ENCODE data around the gene SLC13A4. TPM values are rescaled to one million over a fixed set of nuclear protein-coding genes. Genes with fewer than 3 reads are reported as not detected.
"Not testable (repeated sequence)": the region's sequence is repeated elsewhere in the genome, so short reads cannot be mapped to it uniquely, and the experiment has no call there.

Gene SLC13A4
- total and polyA plus RNA-seq, 4 donors = 0.17 to 1.3 (median 0.19) TPM

DNA sequence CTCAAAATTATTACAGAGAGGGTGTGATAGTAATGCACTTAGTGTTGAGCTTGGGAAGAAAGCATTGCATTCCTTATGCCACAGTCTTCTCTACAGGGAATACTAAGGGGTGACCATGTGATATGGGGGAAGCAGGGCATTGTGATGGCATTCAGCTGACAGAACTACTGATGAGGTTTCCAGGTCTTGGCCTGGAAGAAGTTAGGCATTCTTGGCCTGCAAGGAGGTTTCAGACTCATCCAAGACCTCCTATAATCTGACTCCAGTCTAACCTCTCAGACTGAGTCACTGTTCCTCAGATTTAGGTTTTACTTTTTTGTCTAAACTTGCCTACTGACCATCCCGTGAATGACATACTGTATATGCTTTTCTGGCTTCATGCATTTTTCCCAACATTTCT lies 57.8 kb downstream of the SLC13A4 start:
- Histone ChIP-seq H3K9me3 (ENCODE audit: control insufficient read depth in 4 of 4, insufficient read depth in 3 of 4, low read length in 3 of 4) (no peaks in the 10 kb centered on the region), H3K27ac (ENCODE audit: low read depth in 1 of 2, low read length in 1 of 2) (peak overlapping the region in 1 of 2 donors; percentile 17), H3K9ac (ENCODE audit: insufficient read depth in 1 of 2, low read length in 2 of 2) (no peak overlapping the region), H3K4me1 (ENCODE audit: control insufficient read depth in 5 of 5, insufficient read depth in 5 of 5, low read length in 5 of 5) (peaks cover 0 to 13% (median 3%) of the 10 kb centered on the region in 5 donors), H3K4me3 (no peak overlapping the region), H3K27me3 (ENCODE audit: control insufficient read depth in 3 of 3, insufficient read depth in 3 of 3, low read length in 2 of 3) (no peaks in the 10 kb centered on the region), H3K36me3 (ENCODE audit: control insufficient read depth in 4 of 4, insufficient read depth in 4 of 4, low read length in 4 of 4) (peaks cover 0 to 4% (median 3%) of the 10 kb centered on the region in 4 donors)
- no peak for DNase-seq
- no peak for ATAC-seq (ENCODE audit: insufficient read depth, low FRiP score)
- WGBS, 2 donors = 56 to 76% methylated on average over 1 of the region's 1 CpG
- no peak for TF ChIP-seq CTCF (IDR thresholded peaks at IDR 0.05; ENCODE audit: control extremely low read depth, extremely low read depth)

DNA sequence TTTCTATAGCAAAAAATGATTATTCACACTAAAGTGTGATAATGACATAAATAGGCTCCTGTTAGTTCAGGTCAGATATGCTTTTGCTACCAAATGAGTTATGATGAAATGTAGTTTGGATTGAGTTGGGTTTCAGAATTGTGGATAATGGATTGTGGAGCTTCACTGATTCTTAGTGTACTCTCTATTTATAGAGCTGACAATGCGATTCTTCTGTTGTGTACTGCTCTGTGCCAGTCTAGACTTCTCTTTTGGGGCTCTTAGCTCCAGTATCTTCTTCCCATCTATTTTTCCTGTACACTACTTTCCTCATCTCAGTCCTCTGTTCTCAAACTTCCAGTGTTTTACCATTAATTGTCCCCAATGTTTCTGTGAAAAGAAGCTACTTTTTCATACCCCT lies 58.2 kb downstream of the SLC13A4 start:
- Histone ChIP-seq H3K4me3 (no peak overlapping the region), H3K36me3 (ENCODE audit: control insufficient read depth in 4 of 4, insufficient read depth in 4 of 4, low read length in 4 of 4) (peaks cover 0 to 3% (median 3%) of the 10 kb centered on the region in 4 donors), H3K27me3 (ENCODE audit: control insufficient read depth in 3 of 3, insufficient read depth in 3 of 3, low read length in 2 of 3) (no peaks in the 10 kb centered on the region), H3K9me3 (ENCODE audit: control insufficient read depth in 4 of 4, insufficient read depth in 3 of 4, low read length in 3 of 4) (no peaks in the 10 kb centered on the region), H3K4me1 (ENCODE audit: control insufficient read depth in 5 of 5, insufficient read depth in 5 of 5, low read length in 5 of 5) (peaks cover 0 to 16% (median 3%) of the 10 kb centered on the region in 5 donors), H3K9ac (ENCODE audit: insufficient read depth in 1 of 2, low read length in 2 of 2) (no peak overlapping the region), H3K27ac (ENCODE audit: low read depth in 1 of 2, low read length in 1 of 2) (peak overlapping the region in 1 of 2 donors; percentile 17)
- ATAC-seq (ENCODE audit: insufficient read depth, low FRiP score) (no peak), DNase-seq (no peak)
- 77 to 83% methylated on average over 1 of the region's 1 CpG for WGBS, 2 donors
- no peak for TF ChIP-seq CTCF (IDR thresholded peaks at IDR 0.05; ENCODE audit: control extremely low read depth, extremely low read depth)

DNA sequence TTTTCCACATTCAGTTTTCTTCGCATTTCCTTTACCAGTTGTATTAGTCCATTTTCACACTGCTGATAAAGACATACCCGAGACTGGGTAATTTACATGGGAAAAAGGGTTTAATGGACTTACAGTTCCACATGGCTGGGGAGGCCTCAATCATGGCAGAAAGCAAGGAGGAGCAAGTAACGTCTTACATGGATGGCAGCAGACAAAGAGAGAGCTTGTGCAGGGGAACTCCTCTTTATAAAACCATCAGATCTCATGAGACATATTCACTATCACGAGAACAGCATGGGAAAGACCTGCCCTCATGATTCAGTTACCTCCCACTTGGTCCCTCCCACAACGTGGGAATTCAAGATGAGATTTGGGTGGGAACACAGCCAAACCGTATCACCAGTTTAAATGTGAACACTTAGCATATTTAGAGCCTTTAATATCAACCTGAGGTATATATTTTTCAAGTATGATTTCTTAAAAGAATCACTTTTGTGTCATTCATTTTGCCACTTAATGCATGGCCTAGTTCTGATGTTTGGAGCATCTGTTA lies 59.1 kb downstream of the SLC13A4 start:
- DNase-seq; ATAC-seq (ENCODE audit: insufficient read depth, low FRiP score); H3K27ac ChIP-seq (ENCODE audit: low read depth in 1 of 2, low read length in 1 of 2); H3K36me3 ChIP-seq (ENCODE audit: control insufficient read depth in 4 of 4, insufficient read depth in 4 of 4, low read length in 4 of 4); H3K9ac ChIP-seq (ENCODE audit: insufficient read depth in 1 of 2, low read length in 2 of 2); H3K27me3 ChIP-seq (ENCODE audit: control insufficient read depth in 3 of 3, insufficient read depth in 3 of 3, low read length in 2 of 3); H3K9me3 ChIP-seq (ENCODE audit: control insufficient read depth in 4 of 4, insufficient read depth in 3 of 4, low read length in 3 of 4); H3K4me3 ChIP-seq: not testable (repeated sequence)
- H3K4me1 ChIP-seq (ENCODE audit: control insufficient read depth in 5 of 5, insufficient read depth in 5 of 5, low read length in 5 of 5) = peaks cover 1 to 21% (median 5%) of the 10 kb centered on the region in 5 donors
- WGBS, 2 donors = 64 to 81% methylated on average over 6 of the region's 6 CpGs

DNA sequence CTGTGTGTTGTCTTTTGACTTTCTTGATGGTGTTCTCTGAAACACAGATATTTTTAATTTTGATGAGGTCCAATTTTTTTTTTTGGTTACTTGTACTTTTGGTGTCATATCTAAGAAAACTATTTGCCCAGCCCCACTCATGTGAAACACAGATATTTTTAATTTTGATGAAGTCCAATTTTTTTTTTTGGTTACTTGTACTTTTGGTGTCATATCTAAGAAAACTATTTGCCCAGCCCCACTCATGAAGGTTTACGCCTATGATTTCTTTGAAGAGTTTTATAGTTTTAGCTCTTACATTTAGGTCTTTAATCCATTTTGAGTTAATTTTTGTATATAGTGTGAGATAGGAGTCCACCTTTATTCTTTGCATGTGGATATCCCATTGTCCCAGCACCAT lies 60.4 kb downstream of the SLC13A4 start:
- H3K9ac ChIP-seq (ENCODE audit: insufficient read depth in 1 of 2, low read length in 2 of 2); H3K27me3 ChIP-seq (ENCODE audit: control insufficient read depth in 3 of 3, insufficient read depth in 3 of 3, low read length in 2 of 3); H3K9me3 ChIP-seq (ENCODE audit: control insufficient read depth in 4 of 4, insufficient read depth in 3 of 4, low read length in 3 of 4); H3K4me3 ChIP-seq; ATAC-seq (ENCODE audit: insufficient read depth, low FRiP score); DNase-seq; H3K36me3 ChIP-seq (ENCODE audit: control insufficient read depth in 4 of 4, insufficient read depth in 4 of 4, low read length in 4 of 4); H3K27ac ChIP-seq (ENCODE audit: low read depth in 1 of 2, low read length in 1 of 2): not testable (repeated sequence)
- peaks cover 7 to 21% (median 11%) of the 10 kb centered on the region in 5 donors for H3K4me1 ChIP-seq (ENCODE audit: control insufficient read depth in 5 of 5, insufficient read depth in 5 of 5, low read length in 5 of 5)
- 98 to 100% methylated on average over 1 of the region's 1 CpG for WGBS, 2 donors
